Fibroblast of lung (primary cell): ENCODE data around the gene OR10D3.

Experiments
- EZH2 ChIP-seq: IDR thresholded peaks from 2 replicates; pipeline ENCODE4 v1.5.1; 2012; ENCODE audit warnings: low read length, control low read depth, mild to moderate bottlenecking; ENCODE audit errors: missing control alignments
- TF ChIP-seq, protein P1 (sequence below), 2 donors: IDR thresholded peaks in 1 of 2; conservative IDR thresholded peaks in 1 of 2; 1 replicate in 1 of 2; 2 replicates in 1 of 2; pipeline ENCODE4 v1.5.1; 2011 to 2012; ENCODE audit warnings: low read length in 2 of 2, control low read depth in 1 of 2, inconsistent platforms in 1 of 2, low read depth in 1 of 2, mild to moderate bottlenecking in 1 of 2

DNA sequence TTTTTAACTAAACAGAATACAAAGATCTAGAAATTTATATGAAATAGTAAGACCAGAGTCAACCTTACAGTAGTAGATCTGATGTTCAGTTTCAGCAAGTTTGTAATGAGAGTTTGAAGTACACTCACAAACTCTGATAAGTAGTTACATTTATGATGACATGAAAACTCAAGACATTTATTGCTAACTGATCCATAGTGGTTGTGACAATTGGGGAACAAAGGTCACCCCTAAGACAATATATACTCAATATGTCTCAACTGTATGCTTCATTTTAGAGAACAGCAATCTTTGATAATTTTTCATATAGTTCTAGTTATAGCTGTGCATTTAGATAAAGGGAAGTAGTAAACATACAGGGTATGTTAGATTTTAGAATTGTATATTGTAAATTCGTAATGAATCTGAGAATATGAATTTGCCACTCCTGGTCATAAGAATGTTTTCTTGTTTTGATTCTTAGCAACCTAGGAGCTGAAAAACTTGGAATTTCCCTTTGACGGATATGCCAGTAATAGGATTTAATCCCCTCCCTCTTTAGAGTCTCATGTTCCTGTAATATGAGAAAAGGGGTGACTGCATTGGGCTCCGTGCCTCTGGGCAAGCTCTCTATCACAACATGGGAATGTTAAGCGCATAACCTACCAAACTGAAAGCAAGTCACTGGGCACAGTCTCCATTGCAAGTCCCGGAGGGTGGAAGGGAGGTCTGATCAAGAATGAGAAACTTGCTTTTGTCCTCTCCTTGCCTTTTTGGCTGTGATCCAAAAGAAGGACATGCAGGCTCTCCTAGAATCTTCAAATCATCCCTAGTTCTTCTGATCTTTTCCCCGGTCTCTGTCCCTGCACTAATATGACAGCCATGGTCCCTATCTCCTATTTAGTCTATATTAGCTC lies 11.4 kb downstream of the OR10D3 start:
- TF ChIP-seq, protein P1, sequence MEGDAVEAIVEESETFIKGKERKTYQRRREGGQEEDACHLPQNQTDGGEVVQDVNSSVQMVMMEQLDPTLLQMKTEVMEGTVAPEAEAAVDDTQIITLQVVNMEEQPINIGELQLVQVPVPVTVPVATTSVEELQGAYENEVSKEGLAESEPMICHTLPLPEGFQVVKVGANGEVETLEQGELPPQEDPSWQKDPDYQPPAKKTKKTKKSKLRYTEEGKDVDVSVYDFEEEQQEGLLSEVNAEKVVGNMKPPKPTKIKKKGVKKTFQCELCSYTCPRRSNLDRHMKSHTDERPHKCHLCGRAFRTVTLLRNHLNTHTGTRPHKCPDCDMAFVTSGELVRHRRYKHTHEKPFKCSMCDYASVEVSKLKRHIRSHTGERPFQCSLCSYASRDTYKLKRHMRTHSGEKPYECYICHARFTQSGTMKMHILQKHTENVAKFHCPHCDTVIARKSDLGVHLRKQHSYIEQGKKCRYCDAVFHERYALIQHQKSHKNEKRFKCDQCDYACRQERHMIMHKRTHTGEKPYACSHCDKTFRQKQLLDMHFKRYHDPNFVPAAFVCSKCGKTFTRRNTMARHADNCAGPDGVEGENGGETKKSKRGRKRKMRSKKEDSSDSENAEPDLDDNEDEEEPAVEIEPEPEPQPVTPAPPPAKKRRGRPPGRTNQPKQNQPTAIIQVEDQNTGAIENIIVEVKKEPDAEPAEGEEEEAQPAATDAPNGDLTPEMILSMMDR (conservative IDR thresholded peaks at IDR 0.05 in 1 of 2, IDR thresholded peaks at IDR 0.05 in 1 of 2; ENCODE audit: low read depth in 1 of 2, low read length in 2 of 2): no peak
- TF ChIP-seq EZH2: no peak
